WTC11 (cell line): ENCODE measurements around the gene MDH2. TPM values are rescaled to one million over a fixed set of nuclear protein-coding genes. Genes with fewer than 3 reads are reported as not detected.
A peak's percentile ranks its signal among the peaks of the same experiment; 100 is the strongest.
"Not testable (repeated sequence)": the region's sequence is repeated elsewhere in the genome, so short reads cannot be mapped to it uniquely, and the experiment has no call there.

Source experiments
- ATAC-seq: fragments of 200-7000 bp; cut with Tn5 transposase; 2 replicates; pipeline ENCODE4 v1.10.0; 2021; ENCODE audit warnings: mild to moderate bottlenecking, moderate library complexity
- CTCF ChIA-PET: fragments of 300-600 bp; sonication (Branson Sonifier 250); formaldehyde crosslinking; loops from one replicate; lab custom pipeline; 2021; ENCODE audit warnings: antibody characterized with exemption; lab: Charles Lee
- POLR2A ChIA-PET: fragments of 350-600 bp; sonication (Branson Sonifier 250); formaldehyde crosslinking; loops from one replicate; lab custom pipeline; 2021; ENCODE audit warnings: antibody characterized with exemption; lab: Charles Lee
- DNase-seq: peaks from one replicate; pipeline ENCODE4 v3.0.0; 2021; ENCODE audit warnings: low spot score
- H3K27ac Mint-ChIP-seq: 2 replicates; pipeline ENCODE4 v1.8.0; 2021; ENCODE audit warnings: mixed read lengths
- H3K27me3 Mint-ChIP-seq: 2 replicates; pipeline ENCODE4 v1.8.0; 2021; ENCODE audit warnings: low read depth, mild to moderate bottlenecking, moderate library complexity, mixed read lengths
- H3K36me3 Mint-ChIP-seq: 2 replicates; pipeline ENCODE4 v1.8.0; 2021; ENCODE audit warnings: mixed read lengths
- H3K4me1 Mint-ChIP-seq: 2 replicates; pipeline ENCODE4 v1.8.0; 2022; ENCODE audit warnings: mixed read lengths
- H3K4me3 Mint-ChIP-seq: 2 replicates; pipeline ENCODE4 v1.8.0; 2021; ENCODE audit warnings: mild to moderate bottlenecking, moderate library complexity, mixed read lengths
- H3K9me3 Mint-ChIP-seq: 2 replicates; pipeline ENCODE4 v1.8.0; 2021; ENCODE audit warnings: mixed read lengths
- ATF1 ChIP-seq: sonication (generic); formaldehyde crosslinking; IDR thresholded peaks from 2 replicates; pipeline ENCODE4 v1.8.1; 2023; ENCODE audit warnings: mild to moderate bottlenecking, moderate library complexity, missing genetic modification reagents
- ATF3 ChIP-seq: sonication (generic); formaldehyde crosslinking; conservative IDR thresholded peaks from 2 replicates; pipeline ENCODE4 v1.8.1; 2022; ENCODE audit warnings: mild to moderate bottlenecking, missing genetic modification reagents
- CREM ChIP-seq: sonication (generic); formaldehyde crosslinking; IDR thresholded peaks from 2 replicates; pipeline ENCODE4 v1.8.1; 2022; ENCODE audit warnings: mild to moderate bottlenecking, missing genetic modification reagents, moderate library complexity
- E2F4 ChIP-seq: sonication (generic); formaldehyde crosslinking; IDR thresholded peaks from 2 replicates; pipeline ENCODE4 v1.8.1; 2022; ENCODE audit warnings: low read depth, mild to moderate bottlenecking, moderate library complexity, missing genetic modification reagents, borderline replicate concordance
- ETV6 ChIP-seq: sonication (generic); formaldehyde crosslinking; IDR thresholded peaks from 2 replicates; pipeline ENCODE4 v1.8.1; 2022; ENCODE audit warnings: mild to moderate bottlenecking, missing genetic modification reagents
- FOXJ3 ChIP-seq: sonication (generic); formaldehyde crosslinking; IDR thresholded peaks from 2 replicates; pipeline ENCODE4 v1.9.0; 2021; ENCODE audit warnings: missing genetic modification reagents, mild to moderate bottlenecking, borderline replicate concordance
- FOXP1 ChIP-seq: sonication (generic); formaldehyde crosslinking; IDR thresholded peaks from 2 replicates; pipeline ENCODE4 v1.8.0; 2022; ENCODE audit warnings: missing genetic modification reagents, mild to moderate bottlenecking, moderate library complexity, borderline replicate concordance
- HMGXB4 ChIP-seq: sonication (generic); formaldehyde crosslinking; IDR thresholded peaks from 2 replicates; pipeline ENCODE4 v1.8.1; 2023; ENCODE audit warnings: mild to moderate bottlenecking, moderate library complexity, missing genetic modification reagents
- NFATC4 ChIP-seq: fragments of 250-450 bp; sonication (Bioruptor Pico); IDR thresholded peaks from 2 replicates; pipeline ENCODE4 v1.9.0; 2021; ENCODE audit warnings: mild to moderate bottlenecking
- NFYB ChIP-seq: sonication (generic); formaldehyde crosslinking; conservative IDR thresholded peaks from 2 replicates; pipeline ENCODE4 v1.8.0; 2022; ENCODE audit warnings: low read depth, missing genetic modification reagents
- RELA ChIP-seq: sonication (generic); formaldehyde crosslinking; IDR thresholded peaks from 2 replicates; pipeline ENCODE4 v1.8.1; 2022; ENCODE audit warnings: missing genetic modification reagents, mild to moderate bottlenecking, borderline replicate concordance
- TEAD1 ChIP-seq: sonication (generic); formaldehyde crosslinking; IDR thresholded peaks from 2 replicates; pipeline ENCODE4 v1.8.0; 2022; ENCODE audit warnings: mild to moderate bottlenecking, missing genetic modification reagents
- ZNF121 ChIP-seq: sonication (generic); formaldehyde crosslinking; IDR thresholded peaks from 2 replicates; pipeline ENCODE4 v1.8.0; 2023; ENCODE audit warnings: missing genetic modification reagents
- ZNF232 ChIP-seq: sonication (generic); formaldehyde crosslinking; IDR thresholded peaks from 2 replicates; pipeline ENCODE4 v1.8.0; 2022; ENCODE audit warnings: mild to moderate bottlenecking, missing genetic modification reagents
- ZNF532 ChIP-seq: fragments of 250-450 bp; sonication (Bioruptor Pico); IDR thresholded peaks from 2 replicates; pipeline ENCODE4 v1.9.0; 2021; ENCODE audit warnings: mild to moderate bottlenecking, borderline replicate concordance
- total RNA-seq: library from RNA; stranded (reverse); gene quantifications from 3 replicates; pipeline ENCODE4 v1.2.3, GENCODE V29; 2021
- TF ChIP-seq, protein P1 (sequence below): fragments of 250-450 bp; sonication (Bioruptor Pico); IDR thresholded peaks from 2 replicates; pipeline ENCODE4 v2.1.2; 2022; ENCODE audit warnings: mild to moderate bottlenecking, moderate library complexity
- TF ChIP-seq, protein P2 (sequence below): sonication (generic); formaldehyde crosslinking; IDR thresholded peaks from 2 replicates; pipeline ENCODE4 v1.8.1; 2022; ENCODE audit warnings: low read depth, missing genetic modification reagents, borderline replicate concordance
- TF ChIP-seq, protein P3 (sequence below): sonication (generic); formaldehyde crosslinking; IDR thresholded peaks from 2 replicates; pipeline ENCODE4 v1.8.1; 2023; ENCODE audit warnings: mild to moderate bottlenecking, missing genetic modification reagents, moderate library complexity

The MDH2 gene
- total RNA-seq, 1 experiment from 2014 or later, result 333 TPM

DNA sequence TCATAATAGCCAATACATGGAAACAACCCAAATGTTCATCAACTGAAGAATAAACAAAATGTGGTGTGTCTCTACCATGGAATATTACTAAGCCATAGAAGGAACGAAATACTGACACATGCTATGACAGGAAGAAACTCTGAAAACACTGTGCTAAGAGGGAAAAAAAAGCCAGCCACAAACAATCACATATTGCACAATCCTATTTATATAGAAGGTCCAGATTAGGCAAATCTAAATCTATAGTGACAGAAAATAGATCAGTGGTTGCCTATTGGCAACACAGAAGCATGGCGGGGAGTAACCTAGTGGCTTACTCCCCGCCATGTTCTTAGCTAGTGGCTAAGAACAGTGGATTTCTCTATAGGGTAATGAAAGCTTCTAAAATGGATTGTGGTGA is 48.0 kb downstream of the MDH2 start:
- no peaks in the 10 kb centered on the region for H3K36me3 Mint-ChIP-seq
- ChIA-PET CTCF (no interaction called here), POLR2A (no interaction called here)
- ATAC-seq, result no peak
- peaks cover 5% of the 10 kb centered on the region for H3K9me3 Mint-ChIP-seq
- H3K4me3 Mint-ChIP-seq, result no peak overlapping the region
- TF ChIP-seq CREM (no peak), NFYB (CRISPR knock-in tag) (no peak), FOXJ3 (CRISPR knock-in tag) (no peak), ZNF232 (CRISPR knock-in tag) (no peak), HMGXB4 (no peak), RELA (CRISPR knock-in tag) (no peak), FOXP1 (CRISPR knock-in tag) (no peak), ATF1 (no peak), TEAD1 (no peak), ATF3 (CRISPR knock-in tag) (no peak), ETV6 (CRISPR knock-in tag) (no peak), NFATC4 (CRISPR knock-in tag) (no peak), ZNF532 (CRISPR knock-in tag) (no peak), ZNF121 (CRISPR knock-in tag) (no peak), E2F4 (CRISPR knock-in tag) (no peak)
- TF ChIP-seq, protein P1, sequence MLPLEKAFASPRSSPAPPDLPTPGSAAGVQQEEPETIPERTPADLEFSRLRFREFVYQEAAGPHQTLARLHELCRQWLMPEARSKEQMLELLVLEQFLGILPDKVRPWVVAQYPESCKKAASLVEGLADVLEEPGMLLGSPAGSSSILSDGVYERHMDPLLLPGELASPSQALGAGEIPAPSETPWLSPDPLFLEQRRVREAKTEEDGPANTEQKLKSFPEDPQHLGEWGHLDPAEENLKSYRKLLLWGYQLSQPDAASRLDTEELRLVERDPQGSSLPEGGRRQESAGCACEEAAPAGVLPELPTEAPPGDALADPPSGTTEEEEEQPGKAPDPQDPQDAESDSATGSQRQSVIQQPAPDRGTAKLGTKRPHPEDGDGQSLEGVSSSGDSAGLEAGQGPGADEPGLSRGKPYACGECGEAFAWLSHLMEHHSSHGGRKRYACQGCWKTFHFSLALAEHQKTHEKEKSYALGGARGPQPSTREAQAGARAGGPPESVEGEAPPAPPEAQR (CRISPR knock-in tag), result no peak
- TF ChIP-seq, protein P2, sequence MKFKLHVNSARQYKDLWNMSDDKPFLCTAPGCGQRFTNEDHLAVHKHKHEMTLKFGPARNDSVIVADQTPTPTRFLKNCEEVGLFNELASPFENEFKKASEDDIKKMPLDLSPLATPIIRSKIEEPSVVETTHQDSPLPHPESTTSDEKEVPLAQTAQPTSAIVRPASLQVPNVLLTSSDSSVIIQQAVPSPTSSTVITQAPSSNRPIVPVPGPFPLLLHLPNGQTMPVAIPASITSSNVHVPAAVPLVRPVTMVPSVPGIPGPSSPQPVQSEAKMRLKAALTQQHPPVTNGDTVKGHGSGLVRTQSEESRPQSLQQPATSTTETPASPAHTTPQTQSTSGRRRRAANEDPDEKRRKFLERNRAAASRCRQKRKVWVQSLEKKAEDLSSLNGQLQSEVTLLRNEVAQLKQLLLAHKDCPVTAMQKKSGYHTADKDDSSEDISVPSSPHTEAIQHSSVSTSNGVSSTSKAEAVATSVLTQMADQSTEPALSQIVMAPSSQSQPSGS (CRISPR knock-in tag), result no peak
- TF ChIP-seq, protein P3, sequence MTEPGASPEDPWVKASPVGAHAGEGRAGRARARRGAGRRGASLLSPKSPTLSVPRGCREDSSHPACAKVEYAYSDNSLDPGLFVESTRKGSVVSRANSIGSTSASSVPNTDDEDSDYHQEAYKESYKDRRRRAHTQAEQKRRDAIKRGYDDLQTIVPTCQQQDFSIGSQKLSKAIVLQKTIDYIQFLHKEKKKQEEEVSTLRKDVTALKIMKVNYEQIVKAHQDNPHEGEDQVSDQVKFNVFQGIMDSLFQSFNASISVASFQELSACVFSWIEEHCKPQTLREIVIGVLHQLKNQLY (CRISPR knock-in tag), result no peak
- no peak for DNase-seq
- no peaks in the 10 kb centered on the region for H3K27me3 Mint-ChIP-seq
- no peak overlapping the region for H3K27ac Mint-ChIP-seq
- H3K4me1 Mint-ChIP-seq, result peaks cover 2% of the 10 kb centered on the region; the same call in 1 of the 2 replicates

GRCh38 chr7:76101693-76102437 is 54.0 kb downstream of the MDH2 start:
- H3K4me1 Mint-ChIP-seq, H3K4me3 Mint-ChIP-seq, DNase-seq, H3K27me3 Mint-ChIP-seq, POLR2A ChIA-PET, H3K9me3 Mint-ChIP-seq, H3K36me3 Mint-ChIP-seq, ATAC-seq: not testable (repeated sequence)
- peak overlapping the region; percentile 32; the same call in 1 of the 2 replicates for H3K27ac Mint-ChIP-seq
- CTCF ChIA-PET, result interaction anchor here (0.6 kb wide), 1 partner anchor 53 kb away, joined by 5 read pairs; no protein-coding TSS in a partner anchor

DNA sequence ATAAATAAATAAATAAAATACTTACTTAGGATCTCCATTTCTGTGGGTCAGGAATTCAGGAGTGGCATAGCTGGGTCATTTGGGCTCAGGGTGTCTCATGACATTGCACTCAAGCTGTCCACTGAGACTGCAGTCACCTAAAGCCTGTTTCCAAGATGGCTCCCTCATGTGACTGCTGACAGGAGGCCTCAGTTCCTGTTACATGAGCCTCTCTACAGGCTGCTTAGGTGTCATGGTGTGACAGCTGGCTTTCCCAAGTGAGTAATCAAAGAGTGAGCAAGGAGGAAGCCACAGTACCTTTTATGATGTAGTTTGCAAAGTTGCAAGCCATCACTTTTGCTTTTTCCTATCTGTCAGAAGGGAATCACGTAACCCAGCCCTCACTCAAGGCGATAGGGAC is 55.9 kb downstream of the MDH2 start:
- H3K9me3 Mint-ChIP-seq, H3K27me3 Mint-ChIP-seq, DNase-seq, H3K4me3 Mint-ChIP-seq, CTCF ChIA-PET, H3K4me1 Mint-ChIP-seq, H3K36me3 Mint-ChIP-seq, POLR2A ChIA-PET: not testable (repeated sequence)
- H3K27ac Mint-ChIP-seq, result peak overlapping the region; percentile 70; the same call in 1 of the 2 replicates
- ATAC-seq, result peak; percentile 50; the same call in 1 of the 2 replicates
